ENCODE measurements around the gene VAV2. TPM values are rescaled to one million over a fixed set of nuclear protein-coding genes. Genes with fewer than 3 reads are reported as not detected.

The VAV2 gene
- total RNA-seq, 1 experiment from 2014 or later, result 25.1 TPM

DNA sequence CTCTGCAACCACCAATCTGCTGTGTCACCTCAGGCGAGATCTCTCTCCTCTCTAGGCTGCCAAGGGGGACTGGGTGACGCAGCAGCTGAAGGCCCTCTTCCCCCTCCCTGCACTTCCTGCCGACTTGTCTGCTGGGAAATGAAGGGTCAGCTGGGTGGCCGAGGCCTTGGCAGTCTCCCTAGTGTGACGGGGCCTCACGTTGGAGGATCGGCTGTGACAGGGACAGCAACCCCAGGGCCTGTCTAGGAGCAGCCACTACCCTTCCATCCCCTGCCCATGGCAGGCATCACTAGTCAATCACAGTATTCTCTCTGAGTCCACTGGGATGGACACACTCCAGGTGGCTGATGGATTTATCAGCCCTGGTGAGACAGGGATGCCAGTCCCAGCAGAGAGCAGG is 146.7 kb downstream of the VAV2 start:
- DNase-seq (ENCODE audit: low read depth), result no peak
- in situ Hi-C loops (cut with HindIII; ENCODE audit: low pct_unique_long_range_greater_than_20kb, low sequenced_read_pairs), result no loop called here

DNA sequence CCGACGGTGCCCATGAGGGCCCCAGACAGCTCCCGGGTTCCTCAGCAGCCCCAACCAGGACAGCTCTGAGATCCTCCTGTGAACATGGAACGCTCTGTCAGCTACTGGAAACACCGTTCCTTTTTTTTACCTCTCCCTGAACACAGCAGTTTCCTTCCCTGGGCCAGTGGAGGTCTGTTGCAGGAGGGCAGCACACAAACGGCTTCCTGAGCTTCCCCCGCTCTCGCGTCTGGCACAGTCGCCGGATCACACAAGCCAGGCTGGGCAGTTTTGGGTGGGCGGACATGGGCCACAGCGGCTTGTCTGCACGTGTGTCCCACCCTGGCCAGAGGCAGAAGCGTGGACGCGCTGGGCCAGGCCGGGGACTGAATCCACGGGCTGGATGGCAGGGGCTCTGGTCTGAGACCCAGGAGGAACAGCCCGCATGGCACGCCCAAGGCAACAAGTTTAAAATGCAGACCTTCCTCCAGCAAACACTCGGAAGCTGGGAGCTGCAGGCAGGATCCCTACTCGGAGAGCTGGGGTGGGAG is 147.2 kb downstream of the VAV2 start:
- no peak for DNase-seq (ENCODE audit: low read depth)
- in situ Hi-C loops (cut with HindIII; ENCODE audit: low pct_unique_long_range_greater_than_20kb, low sequenced_read_pairs), result no loop called here

DNA sequence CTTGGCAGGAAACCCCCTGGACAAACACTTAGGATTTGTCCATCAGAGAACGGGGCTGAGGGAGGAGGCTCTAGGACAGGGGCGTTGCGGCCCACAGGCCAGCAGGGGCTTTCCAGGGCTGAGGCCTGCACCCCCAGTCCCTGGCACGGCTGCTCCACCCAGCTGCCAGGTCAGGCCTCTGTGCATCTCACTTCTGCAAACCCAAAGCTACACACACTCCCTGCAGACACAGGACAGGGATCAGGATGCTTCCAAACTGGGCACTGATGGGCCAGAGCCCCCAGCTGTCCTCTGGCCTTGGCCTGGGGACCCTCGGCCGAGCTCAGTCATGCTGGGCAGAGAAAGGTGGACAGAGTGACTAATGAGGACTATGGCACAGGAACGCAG is 147.7 kb downstream of the VAV2 start:
- no peak for DNase-seq (ENCODE audit: low read depth)
- in situ Hi-C loops (cut with HindIII; ENCODE audit: low pct_unique_long_range_greater_than_20kb, low sequenced_read_pairs), result no loop called here

DNA sequence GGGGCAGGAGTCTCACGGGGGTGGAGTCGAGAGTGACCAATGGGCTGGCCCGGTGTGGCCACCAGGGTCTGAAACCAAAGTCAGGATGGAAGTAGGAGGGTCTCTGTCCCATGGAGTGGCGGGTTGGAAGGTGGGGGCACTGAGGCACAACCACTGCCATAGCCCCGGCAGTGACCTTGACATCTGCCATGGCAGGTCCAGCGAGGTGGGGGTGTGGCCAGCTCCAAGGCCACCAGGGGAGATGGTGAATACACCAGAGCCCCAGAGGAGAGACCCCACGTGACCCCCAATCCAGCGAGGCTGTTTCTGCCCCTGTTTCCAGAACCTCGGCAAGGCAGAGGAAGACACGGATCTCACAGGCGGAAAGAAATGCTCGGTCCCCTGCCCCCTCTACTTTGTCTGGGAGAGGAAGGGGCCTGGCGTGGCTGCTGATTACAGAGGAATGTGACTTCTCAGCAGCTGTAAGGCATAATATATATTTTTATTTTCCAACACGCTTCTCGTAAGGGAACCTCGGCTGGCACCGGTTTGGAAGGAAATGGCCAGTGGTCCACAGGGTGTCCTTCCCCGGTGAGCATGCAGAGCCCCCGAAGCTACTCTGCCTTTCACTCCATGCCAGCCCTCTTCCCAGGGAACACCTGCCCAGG is 148.2 kb downstream of the VAV2 start:
- DNase-seq (ENCODE audit: low read depth), result no peak
- in situ Hi-C loops (cut with HindIII; ENCODE audit: low pct_unique_long_range_greater_than_20kb, low sequenced_read_pairs), result no loop called here

DNA sequence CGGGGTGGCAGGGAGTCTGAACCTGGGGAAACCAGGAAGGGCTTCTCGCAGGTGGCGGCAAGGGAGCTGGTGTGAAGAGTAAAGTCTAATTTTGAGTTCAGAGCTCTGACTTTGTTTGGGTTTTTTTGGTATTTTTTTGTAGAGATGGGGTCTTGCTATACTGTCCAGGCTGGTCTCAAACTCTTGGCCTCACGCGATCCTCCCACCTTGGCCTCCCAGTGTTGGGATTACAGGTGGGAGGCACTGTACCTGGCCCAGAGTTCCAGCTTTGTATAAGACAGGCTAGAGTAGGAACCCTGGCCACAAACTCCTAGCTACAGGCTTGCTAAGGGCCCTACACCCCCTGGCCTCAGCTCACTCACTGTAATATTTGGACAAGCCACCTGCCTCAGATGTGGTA is 148.9 kb downstream of the VAV2 start:
- DNase-seq (ENCODE audit: low read depth), result no peak
- in situ Hi-C loops (cut with HindIII; ENCODE audit: low pct_unique_long_range_greater_than_20kb, low sequenced_read_pairs), result no loop called here

DNA sequence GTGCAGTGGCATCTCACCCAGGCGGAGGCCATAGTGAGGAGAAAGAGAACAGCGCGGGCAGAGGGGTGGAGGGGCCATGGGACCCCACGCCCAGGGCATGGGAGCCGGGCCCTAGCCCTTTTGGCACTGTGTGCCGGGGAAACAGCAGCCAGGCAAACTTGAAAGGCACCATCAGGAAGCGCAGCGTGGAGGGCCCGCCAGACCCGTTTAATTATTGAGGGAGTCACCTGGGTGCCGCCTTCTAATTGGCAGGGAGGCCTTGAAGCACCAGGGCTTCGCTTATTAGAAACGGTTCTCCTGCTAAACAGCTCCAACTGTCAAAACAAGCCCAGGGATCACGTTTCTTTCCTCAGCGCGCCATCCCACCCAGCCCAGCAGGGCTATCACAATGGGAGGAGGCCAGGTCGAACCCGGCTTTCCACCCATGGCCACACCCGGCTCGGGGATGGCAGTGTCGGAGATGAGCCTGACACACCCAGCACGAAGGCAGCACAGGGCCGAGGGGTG is 149.3 kb downstream of the VAV2 start:
- in situ Hi-C loops (cut with HindIII; ENCODE audit: low pct_unique_long_range_greater_than_20kb, low sequenced_read_pairs), result no loop called here
- DNase-seq (ENCODE audit: low read depth), result no peak

DNA sequence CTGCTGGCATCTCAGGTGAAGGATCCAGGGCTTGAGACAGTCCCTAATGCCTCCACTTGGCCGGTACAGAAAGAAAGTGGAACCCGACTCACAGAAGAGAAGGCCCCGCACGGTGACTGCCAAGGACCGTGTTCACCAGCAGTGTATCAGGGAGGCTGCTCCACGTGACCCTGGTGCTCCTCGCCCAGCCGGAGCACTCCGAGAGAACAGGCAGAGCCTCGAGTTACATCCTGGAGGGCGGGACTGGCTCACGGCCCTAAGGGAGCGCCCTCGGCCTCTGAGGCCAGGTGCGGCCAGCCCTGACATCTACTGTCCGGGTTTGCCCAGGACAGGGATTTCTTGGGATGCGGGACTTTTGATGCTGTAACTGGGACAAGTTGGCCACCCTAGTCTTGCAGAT is 149.9 kb downstream of the VAV2 start:
- DNase-seq (ENCODE audit: low read depth), result no peak
- in situ Hi-C loops (cut with HindIII; ENCODE audit: low pct_unique_long_range_greater_than_20kb, low sequenced_read_pairs), result no loop called here

DNA sequence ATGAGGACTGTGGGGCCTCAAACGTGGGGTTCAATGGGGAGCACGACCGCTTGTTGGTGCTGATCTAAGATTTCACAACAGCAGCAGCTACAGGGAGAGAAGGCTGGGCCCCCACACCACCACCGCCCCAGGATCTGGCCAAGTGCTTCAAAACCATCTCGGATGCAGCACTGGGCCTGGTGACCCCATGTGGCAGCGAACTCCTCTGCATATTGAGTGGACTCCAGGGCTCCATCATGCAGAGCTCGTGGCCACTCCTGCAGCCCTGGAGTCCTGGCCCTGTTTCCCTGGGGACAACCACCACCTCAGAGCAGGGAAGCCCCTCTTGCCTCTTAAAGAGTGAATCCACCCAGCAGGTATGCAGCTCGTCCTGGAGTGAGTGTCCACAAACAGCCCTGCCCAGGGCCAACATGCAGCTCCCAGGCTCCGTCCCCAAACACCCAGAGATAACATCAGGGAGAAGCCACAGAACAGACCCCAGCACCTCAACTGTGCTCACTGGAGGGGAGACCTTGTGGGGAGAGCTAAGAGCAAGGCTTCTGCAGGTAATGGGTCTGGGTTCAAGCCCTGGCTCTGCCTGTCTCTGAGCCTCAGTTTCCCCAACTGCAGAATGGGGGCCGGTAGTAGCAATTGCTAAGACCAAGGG is 150.8 kb downstream of the VAV2 start:
- in situ Hi-C loops (cut with HindIII; ENCODE audit: low pct_unique_long_range_greater_than_20kb, low sequenced_read_pairs), result no loop called here
- no peak for DNase-seq (ENCODE audit: low read depth)

DNA sequence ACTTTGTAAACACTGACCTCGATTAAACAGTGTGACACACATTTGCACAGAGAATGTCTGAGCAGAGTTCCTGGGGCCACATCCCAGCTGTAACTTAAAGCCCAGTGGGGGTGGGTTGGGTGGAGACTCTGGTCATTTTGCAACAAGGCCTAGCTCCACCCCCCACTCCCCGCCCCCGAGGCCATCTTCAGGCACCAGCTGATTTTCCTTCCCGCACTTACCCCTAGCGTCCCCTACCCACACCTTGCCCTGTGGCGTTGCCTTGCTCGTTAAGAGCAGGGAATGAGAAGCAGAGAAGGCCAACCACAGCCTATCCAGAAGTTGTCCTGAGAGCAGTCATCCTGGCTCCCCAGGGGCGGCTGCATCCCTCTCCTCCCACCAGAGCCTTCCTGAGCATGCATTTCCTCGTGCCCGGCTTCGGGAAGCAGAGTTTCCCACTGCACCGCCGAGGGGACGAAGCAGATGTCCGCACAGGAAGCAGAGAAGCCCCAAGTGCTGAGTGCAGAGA is 152.2 kb downstream of the VAV2 start:
- DNase-seq (ENCODE audit: low read depth), result no peak
- in situ Hi-C loops (cut with HindIII; ENCODE audit: low pct_unique_long_range_greater_than_20kb, low sequenced_read_pairs), result no loop called here

DNA sequence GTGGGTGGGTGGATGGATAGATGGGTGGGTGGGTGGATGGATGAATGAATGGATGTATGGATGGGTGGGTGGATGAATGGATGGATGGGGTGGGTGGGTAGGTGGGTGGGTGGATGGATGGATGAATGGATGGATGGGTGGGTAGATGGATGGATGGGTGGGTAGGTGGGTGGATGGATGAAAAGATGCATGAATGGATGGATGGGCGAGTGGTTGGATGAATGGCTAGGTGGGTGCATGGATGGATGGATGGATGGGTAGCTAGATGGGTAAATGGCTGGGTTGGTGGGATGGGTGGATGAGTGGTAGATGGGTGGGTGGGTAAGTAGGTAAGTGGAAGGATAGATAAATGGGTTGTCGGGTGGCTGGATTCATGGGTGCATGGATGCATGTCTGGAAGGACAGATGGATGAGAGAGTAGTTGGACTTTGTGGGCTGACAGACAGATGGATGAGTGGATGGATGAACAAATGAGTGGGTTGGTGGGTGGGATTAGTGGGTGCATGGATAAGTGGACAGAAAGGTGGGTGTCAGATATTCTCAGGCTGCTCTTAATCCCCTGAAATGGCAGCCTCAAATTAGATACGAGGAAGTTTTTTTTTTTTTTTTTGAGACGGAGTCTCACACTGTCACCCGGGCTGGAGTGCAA is 153.1 kb downstream of the VAV2 start:
- DNase-seq (ENCODE audit: low read depth), result no peak
- in situ Hi-C loops (cut with HindIII; ENCODE audit: low pct_unique_long_range_greater_than_20kb, low sequenced_read_pairs), result no loop called here

DNA sequence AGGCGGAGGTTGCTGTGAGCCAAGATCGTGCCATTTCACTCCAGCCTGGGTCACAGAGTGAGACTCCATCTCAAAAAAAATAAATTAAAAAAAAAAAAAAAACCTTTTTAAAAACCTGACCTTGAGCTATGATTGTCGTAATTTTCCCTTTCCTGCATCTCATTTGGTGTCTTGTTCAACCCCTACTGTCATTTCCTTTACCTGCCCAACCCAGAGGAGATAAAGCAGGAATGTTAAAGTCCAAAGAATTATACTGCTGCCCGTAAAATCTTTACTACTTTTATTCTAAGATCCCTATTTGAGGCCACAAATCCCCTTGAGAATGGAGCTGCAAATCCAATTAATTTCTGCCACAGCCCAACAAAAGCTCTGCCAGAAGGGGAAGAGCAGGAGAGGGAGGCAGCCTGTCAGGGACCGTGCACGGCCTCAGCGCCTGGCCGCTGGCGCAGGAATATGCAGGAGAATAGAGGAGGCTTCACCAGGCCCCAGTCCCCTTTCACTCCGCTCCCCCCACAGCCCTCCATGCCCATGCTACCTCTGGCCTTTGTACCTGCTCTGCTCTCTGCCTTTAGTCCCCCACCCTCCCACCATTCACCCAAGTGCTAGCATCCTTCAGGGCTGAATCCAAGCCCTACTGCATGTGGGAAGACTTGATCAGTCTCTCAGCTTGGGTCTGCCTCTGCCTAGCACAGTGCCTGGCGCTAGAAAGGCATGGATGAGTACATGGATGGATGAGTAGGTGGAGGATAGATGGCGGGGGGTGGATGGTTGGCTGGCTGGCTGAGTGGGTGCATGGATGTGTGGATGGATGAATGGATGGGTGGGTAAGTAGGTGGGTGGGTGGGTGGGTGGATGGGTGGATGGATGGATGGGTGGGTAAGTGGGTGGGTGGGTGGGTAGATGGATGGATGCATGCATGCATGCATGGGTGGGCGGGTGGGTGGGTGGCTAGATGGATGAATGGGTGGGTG is 154.2 kb downstream of the VAV2 start:
- no peak for DNase-seq (ENCODE audit: low read depth)
- in situ Hi-C loops (cut with HindIII; ENCODE audit: low pct_unique_long_range_greater_than_20kb, low sequenced_read_pairs), result no loop called here

DNA sequence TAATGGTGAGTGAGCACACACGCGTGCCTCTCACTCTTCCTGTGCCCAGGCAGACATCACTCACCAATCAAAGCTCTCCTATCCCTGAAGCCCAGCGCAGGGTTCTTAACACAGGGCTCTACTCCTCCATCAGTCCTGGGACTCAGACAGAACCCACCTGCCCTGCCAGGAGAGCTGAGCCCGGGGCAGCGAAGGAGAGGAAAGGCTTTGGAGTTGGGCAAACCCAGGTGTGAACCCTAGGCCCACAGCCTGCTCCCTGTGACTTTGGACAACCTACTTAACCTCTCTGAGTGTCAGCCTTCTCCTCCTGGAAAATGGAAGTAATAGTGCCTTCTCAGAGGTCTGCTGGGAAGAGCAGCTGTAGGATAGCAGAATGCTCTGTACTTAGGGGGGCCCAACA is 155.3 kb downstream of the VAV2 start:
- in situ Hi-C loops (cut with HindIII; ENCODE audit: low pct_unique_long_range_greater_than_20kb, low sequenced_read_pairs), result no loop called here
- DNase-seq (ENCODE audit: low read depth), result no peak

DNA sequence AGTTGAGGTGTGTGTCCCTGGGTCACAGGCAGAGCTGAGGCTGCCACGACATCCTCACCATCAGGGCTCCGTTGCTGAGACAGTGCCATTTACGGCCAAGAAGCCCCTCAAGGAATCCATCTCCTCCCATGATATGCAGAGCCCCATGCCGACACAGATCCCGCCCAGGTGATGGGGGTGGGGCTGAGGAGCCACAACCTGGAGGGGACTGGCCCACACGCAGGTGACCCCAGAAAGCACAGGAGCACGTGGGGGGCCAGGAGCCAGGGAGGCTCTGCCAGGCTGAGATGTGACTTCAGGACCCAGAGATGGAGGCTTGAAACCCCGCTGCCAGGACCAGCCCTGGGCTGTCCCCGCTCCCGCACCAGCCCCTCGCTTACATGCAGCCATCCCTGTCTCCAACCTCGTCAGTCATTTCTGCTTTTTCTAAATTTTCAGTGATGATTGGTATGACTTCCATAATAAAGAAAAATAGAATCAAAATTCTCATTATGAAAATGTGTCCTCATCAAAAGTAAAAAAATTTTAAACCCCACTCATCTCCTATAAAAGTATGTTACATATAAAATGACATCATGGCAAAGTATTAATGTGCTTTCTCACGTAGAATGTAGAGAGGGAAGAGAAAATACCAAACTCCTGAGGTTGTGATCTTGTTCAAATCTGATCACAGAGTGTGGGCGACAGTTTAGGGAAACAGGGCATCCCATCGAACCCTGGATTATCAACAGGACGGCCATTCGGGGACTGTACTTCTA is 155.9 kb downstream of the VAV2 start:
- DNase-seq (ENCODE audit: low read depth), result no peak
- in situ Hi-C loops (cut with HindIII; ENCODE audit: low pct_unique_long_range_greater_than_20kb, low sequenced_read_pairs), result no loop called here

DNA sequence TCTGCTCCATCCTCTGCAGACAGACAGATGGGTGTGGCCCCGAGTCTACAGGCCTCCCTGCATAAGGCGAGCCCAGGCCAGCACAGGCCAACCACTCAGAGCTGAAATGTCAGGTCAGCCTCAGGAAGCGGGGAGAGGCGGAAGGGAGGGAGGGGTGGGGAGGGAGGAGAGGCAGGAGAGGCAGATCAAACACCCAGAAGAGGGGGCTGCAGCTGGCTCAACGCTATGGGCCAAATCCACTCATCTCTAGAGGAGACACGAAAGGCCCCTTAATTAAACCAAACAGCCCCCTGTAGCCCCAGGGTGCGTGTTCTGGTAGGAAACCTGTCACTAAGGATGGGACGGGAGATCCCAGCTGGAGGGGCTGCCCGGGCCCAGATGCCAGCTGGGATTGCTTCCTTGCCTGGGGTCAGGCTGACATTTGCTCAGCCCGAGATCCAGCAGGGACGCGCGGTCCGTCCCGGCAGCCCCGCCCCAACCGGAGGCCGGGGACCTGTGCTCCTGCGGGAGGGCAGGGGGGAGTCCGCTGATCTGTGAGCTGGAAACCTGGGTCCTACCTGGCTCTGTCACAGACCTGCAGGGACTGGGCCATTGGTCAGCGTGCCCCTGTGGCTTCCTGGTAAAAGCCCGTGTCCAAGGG is 156.7 kb downstream of the VAV2 start:
- in situ Hi-C loops (cut with HindIII; ENCODE audit: low pct_unique_long_range_greater_than_20kb, low sequenced_read_pairs), result no loop called here
- no peak for DNase-seq (ENCODE audit: low read depth)

DNA sequence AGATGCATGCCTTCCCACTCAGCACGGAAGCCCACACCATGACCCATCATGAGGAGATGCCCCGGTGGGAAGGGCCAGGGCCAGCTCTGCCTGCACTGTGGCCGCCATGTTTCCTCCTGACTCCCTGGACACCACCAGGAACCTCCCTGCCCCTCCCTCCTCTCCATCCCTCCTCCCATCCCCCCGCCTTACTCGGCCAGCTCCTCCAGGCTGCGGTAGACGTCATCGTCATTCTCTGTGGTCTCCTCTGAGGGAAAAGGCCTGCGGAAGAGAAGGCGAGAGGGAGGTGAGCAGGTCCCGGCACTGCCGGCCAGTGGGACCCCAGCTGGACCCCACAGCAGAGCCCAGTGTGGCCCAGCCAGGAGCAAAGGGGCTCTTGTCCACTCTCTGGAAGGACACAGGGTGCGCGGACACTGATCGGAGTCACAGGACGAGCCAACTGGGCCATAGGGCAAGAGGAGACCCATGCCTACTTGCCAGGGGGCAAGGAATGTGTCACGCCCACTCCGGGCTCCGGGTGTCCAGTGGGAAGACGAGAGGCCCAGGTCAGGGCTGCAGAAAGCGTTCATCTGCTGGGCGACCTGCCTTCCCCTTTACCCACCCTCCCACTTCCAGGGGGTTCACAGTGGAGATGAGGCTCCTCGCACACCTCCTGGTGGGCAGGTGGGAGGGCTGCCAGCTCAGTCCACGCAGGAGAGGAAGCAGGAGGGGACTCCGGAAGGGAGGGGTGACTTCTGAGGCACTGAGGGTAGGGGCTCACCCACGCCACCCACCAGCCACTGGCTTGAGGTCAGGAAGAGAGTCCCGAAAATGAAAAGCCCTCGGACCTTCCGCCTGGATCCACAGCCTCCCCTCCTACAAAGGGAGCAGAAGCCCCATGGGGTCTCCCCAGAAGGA is 157.8 kb downstream of the VAV2 start:
- no peak for DNase-seq (ENCODE audit: low read depth)
- in situ Hi-C loops (cut with HindIII; ENCODE audit: low pct_unique_long_range_greater_than_20kb, low sequenced_read_pairs), result no loop called here

DNA sequence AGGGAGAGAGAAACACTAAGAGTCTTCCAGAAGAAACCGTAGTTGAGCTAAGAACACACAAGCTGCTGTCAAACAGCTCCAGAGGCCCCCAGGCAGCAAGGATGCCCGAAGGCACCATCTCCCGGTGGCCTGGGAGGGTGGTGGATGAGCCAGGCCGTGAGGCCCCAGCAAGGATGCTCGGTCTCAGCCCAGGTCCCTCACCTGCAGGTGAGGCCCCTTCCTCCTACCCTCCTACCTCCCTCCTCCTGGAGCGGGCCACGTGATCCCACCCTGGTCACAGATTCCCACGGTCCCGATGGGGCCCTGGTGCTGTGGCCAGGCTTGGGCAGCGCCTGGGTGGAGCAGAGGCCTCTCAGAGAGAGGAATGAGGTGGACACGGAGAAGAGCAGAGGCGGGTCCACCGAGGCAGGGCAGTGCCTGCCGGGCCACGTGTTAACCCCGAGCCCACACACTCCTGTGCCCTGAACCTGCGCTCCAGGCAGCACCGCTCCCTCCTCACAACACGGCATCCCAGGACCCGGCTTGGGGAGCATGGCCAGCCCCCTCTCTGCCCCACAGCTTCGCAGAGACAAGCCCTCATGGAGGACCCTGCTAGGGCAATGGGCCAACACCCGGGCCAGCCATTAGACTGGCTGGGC is 158.6 kb downstream of the VAV2 start:
- DNase-seq (ENCODE audit: low read depth), result no peak

More for the DNA sequence above, 158.6 kb downstream of the VAV2 start:
- in situ Hi-C loops (cut with HindIII; ENCODE audit: low pct_unique_long_range_greater_than_20kb, low sequenced_read_pairs), result no loop called here

Data from Caki2 (cell line).